G401 (cell line): ENCODE data around the gene ZNF467. TPM values are rescaled to one million over a fixed set of nuclear protein-coding genes. Genes with fewer than 3 reads are reported as not detected.
A peak's percentile ranks its signal among the peaks of the same experiment; 100 is the strongest.

Experiments
- DNase-seq: peaks from one replicate; pipeline ENCODE4 v3.0.0-alpha.2; 2015; ENCODE audit warnings: low spot score
- in situ Hi-C: cut with HindIII; loops from 2 replicates; pipeline ENCODE4 v1.10.0; 2016; ENCODE audit warnings: low sequenced_read_pairs, mixed read lengths
- total RNA-seq: library from RNA; depleted of rRNA; stranded (reverse); fragments of >200 nt; shearing (Covaris generic); gene quantifications from 2 replicates; pipeline ENCODE4 v1.2.3, GENCODE V29; 2014

The ZNF467 gene
- total RNA-seq, 1 experiment from 2014 or later = 9.8 TPM

DNA sequence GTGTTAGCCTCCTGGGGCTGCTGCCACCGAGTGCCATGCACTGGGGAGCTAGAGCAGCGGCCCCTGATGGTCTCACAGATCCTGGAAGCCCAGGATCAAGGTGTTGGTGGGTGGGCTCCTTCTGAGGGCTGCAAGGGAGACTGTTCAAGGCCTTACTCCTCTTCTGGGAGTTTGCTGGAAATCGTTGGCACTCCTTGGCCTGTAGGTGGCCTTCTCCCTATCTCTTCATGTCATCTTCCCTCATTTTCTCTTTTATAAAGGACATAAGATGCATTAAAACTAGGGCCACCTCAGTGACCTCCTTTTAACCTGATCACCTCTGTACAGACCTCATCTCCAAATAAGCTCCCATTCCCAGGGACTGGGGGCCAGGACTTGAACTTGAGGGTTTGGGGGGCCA, 37.8 kb upstream of the ZNF467 start:
- in situ Hi-C loops = no loop called here
- no peak for DNase-seq

DNA sequence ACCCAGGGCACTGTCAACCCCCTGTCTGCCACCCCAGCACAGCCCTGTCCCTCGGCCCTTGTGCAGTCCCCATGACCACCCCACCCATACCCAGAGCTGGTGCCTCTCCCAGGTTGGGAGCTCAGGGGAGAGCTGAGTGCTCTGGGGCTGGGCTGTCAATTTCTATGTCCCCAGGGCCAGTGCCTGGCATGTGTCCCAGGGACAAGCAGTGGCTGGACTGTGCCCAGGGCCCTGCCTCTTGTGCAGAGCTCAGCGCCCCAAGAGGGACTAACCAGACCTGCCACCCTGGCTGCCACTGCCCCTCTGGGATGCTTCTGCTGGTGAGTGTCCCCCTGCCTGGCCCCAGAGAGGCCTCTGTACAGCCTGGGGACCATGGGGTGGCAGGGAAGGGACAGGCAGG, 35.8 kb upstream of the ZNF467 start:
- no peak for DNase-seq
- in situ Hi-C loops = no loop called here

DNA sequence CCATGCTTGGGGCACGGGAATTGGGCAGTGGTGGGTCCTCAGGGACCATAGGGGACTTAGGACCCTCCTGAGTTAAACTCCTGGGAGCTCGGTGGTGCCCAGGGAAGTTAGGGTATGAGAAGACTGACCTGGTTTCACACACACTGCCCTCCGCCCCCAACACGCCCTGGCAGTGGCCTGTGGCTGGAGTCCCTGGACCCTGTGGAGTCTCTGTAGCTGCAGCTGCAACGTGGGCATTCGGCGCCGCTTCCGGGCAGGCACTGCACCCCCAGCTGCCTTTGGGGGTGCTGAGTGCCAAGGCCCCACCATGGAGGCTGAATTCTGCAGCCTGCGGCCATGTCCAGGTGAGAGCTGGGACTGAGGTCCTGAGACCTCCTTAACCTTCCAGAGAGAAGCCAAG, 34.9 kb upstream of the ZNF467 start:
- DNase-seq = no peak
- in situ Hi-C loops = no loop called here

DNA sequence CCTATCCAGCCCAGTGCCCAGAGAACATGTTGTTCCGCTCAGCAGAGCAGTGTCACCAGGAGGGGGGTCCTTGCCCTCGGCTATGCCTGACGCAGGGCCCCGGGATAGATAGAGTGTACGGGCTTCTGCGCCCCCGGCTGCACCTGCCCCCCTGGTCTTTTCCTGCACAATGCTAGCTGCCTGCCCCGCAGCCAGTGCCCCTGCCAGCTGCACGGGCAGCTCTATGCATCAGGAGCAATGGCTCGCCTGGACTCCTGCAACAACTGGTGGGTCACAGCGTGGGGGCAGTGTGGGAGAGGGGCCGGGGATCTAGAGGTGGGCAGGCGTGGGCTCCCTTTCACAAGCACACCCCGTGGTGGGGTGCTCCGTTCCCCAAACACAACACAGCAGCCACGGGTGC, 33.3 kb upstream of the ZNF467 start:
- in situ Hi-C loops = no loop called here
- no peak for DNase-seq

DNA sequence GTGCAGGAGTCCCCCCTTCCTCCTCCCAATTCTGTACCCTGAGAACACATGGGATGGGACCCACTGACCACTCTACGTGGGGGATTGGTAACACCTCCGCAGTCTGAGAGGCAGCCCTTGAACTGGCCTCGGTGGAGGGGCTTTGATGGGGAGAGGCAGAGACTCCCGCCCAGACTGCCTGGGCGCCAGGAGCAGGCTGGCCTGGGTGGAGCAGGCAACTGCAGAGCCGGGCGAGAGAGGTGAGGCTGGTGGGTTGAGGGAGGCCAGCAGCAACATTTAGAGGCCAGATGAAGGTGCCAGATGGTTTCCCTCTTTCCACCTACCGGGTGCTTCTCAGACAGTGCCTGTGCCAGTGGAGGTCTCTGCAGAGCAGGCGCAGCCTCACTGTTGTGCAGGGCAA, 30.7 kb upstream of the ZNF467 start:
- in situ Hi-C loops = no loop called here
- peak; percentile 17 for DNase-seq

DNA sequence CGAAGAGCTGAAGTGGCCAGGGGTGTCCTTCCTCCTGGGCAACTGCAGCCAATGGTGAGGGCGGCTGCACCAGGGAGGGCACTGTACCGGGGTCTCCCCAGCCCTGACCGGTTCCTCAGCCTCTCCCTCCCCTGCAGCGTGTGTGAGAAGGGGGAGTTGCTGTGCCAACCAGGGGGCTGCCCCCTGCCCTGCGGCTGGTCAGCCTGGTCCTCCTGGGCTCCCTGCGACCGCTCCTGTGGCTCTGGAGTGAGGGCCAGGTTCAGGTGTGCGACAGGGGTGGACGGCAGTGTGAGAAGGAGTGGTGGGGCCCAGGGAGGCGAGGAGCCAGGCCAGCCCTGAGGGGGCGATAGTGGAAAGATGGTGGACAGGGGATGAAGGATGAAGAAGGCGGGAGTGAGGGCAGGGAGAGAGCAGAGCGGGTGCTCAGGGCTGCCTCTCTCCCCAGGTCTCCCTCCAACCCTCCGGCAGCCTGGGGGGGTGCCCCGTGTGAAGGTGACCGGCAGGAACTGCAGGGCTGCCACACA, 30.2 kb upstream of the ZNF467 start:
- in situ Hi-C loops = no loop called here
- no peak for DNase-seq

DNA sequence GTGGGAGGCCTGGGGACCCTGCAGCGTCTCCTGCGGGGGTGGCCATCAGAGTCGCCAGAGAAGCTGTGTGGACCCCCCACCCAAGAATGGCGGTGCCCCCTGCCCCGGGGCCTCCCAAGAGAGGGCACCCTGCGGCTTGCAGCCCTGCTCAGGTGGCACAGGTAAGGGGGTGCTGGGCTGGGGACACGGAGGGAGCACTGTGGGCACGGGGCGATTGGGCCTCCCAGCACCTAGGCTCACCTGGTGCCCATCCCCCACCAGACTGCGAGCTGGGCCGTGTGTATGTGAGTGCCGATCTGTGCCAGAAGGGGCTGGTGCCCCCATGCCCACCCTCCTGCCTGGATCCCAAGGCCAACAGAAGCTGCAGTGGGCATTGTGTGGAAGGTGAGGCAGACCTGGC, 29.6 kb upstream of the ZNF467 start:
- in situ Hi-C loops = no loop called here
- DNase-seq = no peak

DNA sequence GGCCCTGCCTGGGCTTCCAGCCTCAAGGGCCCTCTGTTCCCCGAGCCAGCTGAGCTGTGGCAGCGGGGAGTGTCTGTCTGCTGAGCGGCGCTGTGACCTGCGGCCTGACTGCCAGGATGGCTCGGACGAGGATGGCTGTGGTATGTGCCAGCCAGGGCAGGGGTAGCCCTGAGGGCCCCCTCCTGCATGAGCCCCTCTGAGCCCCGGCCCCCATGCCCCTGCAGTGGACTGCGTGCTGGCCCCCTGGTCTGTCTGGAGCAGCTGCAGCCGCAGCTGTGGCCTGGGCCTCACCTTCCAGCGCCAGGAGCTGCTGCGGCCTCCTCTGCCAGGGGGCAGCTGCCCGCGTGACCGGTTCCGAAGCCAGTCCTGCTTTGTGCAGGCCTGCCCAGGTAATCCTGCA, 28.4 kb upstream of the ZNF467 start:
- in situ Hi-C loops = no loop called here

DNA sequence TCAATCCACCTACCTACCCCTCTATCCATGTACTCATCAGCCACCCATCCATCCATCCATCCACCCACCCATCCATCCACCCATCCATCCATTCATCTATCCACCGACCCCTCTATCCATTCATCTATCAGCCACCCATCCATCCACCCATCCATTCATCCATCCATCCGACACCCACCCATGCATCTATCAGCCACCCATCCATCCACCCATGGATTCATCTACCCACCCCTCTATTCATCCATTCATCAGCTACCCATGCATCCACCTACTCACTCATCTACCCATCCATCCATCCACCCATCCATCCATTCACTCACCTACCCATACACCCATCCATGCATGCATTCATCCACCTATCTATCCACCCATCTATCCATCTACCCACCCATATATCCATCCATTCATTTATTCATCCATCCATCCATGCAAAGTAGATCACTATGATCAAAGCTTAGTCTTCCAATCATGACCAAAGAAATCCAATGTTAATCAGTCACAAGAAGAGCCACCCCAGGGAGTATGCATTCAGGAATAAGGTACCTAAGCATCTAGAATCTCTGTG, 27.7 kb upstream of the ZNF467 start:
- in situ Hi-C loops = no loop called here
- no peak for DNase-seq

More for the DNA sequence above, 28.4 kb upstream of the ZNF467 start:
- no peak for DNase-seq

DNA sequence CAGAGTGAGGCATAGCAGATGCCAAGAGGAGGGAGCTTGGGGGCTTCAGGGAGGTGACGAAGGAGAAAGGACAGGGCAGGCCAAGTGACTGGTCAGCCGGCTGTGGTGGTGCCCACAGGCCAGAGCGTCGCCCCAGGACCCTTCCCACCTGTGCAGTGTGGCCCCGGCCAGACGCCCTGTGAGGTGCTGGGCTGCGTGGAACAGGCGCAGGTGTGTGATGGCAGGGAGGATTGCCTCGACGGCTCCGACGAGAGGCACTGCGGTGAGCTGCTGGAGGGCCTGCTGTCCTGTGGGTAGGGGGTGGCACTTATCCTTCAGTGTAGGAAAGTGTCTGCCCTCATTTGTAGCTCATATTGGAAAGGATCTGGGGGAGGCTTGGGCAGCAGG, 26.8 kb upstream of the ZNF467 start:
- in situ Hi-C loops = no loop called here
- no peak for DNase-seq

DNA sequence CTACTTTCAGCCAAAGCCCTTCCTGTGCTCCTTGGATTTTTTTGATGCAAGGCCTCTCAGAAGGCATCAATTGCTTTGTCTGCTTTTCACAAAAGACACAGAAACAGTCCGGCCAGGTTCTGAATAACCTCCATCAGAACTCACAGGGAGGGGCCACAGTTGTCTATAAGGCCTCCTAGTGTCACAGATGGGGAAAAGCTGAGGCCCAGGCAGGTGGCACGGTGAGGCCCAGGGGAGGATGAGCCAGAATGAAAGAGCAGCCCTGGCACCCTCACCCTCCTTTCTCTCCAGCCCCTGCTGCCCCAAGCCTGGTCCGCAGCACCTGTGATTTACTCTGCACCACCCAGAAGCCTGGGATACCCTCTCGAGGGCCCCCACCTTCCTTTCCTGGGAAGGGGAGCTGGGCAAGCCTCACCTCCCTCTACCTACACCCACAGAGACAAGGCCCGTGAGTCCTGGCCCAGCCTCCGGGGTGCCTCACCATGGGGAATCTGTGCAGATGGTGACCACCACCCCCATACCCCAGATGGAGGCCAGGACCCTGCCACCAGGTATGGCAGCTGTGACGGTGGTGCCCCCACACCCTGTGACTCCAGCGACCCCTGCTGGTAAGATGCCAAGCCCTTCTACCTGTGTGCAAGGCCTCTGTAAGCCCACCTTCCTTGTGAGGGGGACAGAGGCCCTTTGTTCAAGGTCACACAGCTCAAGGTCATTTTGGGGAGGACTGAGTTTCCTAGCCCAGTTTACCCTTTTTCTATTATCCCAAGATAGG, 26.2 kb upstream of the ZNF467 start:
- DNase-seq = no peak
- in situ Hi-C loops = no loop called here

DNA sequence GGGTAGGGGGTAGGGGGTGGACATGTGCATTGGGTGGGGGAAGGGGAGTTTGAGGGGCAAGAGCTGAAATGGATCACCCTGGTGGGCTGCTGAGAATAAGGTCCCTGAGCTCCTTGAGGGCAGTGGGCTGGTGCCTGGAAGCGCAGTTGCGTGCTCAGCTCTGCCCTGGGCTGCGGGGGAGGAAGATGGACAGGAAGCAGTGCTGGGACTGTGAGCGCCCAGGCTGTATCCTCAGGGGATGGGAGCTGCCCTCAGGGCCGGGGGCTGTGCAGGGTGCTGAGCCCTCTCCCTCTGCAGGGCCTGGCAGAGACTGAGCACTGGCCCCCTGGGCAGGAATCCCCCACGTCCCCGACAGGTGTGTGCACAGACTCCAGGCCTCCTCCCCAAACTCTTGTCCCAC, 24.4 kb upstream of the ZNF467 start:
- no peak for DNase-seq
- in situ Hi-C loops = no loop called here

DNA sequence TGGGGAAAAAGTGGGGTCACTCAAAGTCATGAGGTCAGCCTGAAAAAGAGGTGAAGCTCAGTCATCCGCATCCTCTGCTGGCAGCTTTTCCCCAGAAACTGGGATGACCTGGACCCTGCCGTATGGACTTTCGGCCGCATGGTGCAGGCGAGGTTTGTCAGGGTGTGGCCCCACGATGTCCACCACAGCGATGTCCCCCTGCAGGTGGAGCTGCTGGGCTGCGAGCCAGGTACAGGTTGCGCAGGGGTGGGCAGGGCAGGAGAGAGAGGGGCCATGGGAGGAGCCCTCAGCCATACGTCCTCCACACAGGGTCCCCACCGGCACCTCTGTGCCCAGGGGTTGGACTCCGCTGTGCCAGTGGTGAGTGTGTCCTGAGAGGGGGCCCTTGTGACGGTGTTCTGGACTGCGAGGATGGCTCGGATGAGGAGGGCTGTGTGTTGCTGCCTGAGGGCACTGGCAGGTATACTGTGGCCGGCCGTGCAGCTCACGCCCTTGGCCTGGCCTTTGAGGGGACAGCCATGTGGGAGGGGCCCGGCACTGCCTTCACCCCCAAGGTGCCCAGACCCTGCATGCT, 23.0 kb upstream of the ZNF467 start:
- in situ Hi-C loops = no loop called here
- DNase-seq = no peak

DNA sequence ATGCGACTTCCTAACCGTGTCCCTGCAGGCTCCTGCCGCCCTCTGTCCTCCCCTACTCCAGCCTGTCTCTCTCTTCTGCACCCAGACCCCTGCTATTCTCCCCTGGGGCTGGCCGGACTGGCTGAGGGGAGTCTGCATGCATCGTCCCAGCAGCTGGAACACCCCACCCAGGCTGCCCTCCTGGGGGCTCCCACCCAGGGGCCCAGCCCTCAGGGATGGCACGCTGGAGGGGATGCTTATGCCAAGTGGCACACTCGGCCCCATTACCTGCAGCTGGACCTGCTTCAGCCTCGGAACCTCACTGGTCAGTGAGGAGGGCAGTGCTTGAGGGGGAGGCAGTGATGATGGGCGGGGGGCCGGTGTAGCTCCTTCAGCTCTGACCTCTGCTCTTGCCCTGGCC, 21.7 kb upstream of the ZNF467 start:
- no peak for DNase-seq
- in situ Hi-C loops = no loop called here

DNA sequence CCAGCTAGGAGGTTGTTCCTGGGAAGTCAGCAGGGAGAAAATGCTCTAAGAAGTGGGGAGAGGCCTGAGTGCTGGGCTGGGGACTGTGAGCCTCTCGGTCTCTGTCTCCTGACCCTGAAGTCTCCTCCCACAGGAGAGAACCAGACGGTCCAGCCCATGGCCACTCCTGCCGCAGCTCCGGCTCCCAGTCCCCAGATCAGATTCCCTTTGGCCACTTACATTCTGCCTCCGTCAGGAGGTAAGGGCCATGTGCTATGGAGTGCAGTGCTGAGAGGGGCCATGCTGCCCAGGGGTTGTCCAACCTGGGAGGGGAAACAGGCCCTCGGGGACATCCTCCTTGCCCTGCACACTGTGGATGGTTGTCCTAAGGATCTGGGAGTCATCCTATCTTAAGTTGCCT, 21.3 kb upstream of the ZNF467 start:
- DNase-seq = no peak
- in situ Hi-C loops = no loop called here

DNA sequence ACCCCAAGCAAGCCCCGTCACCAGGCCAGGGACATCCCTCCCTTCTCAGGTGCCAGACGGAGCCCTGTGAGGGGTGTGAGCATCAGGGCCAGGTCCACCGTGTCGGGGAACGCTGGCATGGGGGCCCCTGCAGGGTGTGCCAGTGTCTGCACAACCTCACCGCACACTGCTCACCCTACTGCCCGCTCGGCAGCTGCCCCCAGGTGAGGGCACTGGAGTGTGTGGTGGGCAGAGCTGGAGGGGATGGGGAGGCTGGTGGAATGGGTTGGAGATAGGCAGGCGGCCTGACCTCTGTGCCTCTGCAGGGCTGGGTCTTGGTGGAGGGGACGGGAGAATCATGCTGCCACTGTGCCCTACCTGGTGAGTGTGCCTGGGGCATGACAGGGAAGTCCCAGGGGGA, 19.9 kb upstream of the ZNF467 start:
- in situ Hi-C loops = no loop called here
- no peak for DNase-seq

DNA sequence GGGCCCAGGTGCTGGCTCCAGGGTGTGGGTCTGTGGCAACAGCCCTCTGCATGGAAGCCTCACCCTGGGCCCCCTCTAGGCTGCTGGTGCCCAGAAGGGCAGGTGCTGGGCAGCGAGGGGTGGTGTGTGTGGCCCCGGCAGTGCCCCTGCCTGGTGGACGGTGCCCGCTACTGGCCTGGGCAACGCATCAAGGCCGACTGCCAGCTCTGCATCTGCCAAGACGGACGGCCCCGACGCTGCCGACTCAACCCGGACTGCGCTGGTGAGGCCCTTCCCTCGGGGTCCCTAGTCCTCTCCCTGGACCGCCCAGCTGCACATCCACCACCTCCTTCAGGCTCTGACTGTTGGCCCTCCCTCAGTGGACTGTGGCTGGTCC, 18.8 kb upstream of the ZNF467 start:
- in situ Hi-C loops = no loop called here

DNA sequence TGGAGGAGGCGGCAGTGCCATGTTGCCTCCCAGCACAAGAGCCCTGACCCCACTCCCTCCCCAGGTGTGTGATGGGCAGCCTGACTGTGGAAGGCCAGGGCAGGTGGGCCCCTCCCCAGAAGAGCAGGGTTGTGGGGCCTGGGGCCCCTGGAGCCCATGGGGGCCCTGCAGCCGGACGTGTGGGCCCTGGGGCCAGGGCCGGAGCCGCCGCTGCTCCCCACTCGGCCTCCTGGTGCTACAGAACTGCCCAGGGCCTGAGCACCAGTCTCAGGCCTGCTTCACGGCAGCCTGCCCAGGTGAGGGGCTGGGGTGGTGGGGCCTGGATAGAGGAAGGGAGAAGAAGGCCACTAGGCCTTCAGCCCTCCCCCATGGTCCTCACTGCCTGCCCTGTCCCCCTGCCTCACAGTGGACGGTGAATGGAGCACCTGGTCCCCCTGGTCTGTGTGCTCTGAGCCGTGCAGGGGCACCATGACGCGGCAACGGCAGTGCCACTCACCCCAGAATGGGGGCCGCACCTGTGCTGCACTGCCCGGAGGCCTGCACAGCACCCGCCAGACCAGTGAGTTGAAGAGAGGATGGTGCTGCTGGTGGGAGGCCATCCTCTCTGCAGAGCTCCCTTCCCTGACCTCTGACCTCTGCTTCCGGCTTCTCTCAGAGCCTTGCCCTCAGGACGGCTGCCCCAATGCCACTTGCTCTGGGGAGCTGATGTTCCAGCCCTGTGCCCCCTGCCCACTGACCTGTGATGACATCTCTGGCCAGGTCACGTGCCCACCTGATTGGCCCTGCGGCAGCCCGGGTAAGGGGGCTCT, 18.2 kb upstream of the ZNF467 start:
- in situ Hi-C loops = no loop called here
- DNase-seq = no peak

More for the DNA sequence above, 18.8 kb upstream of the ZNF467 start:
- no peak for DNase-seq

DNA sequence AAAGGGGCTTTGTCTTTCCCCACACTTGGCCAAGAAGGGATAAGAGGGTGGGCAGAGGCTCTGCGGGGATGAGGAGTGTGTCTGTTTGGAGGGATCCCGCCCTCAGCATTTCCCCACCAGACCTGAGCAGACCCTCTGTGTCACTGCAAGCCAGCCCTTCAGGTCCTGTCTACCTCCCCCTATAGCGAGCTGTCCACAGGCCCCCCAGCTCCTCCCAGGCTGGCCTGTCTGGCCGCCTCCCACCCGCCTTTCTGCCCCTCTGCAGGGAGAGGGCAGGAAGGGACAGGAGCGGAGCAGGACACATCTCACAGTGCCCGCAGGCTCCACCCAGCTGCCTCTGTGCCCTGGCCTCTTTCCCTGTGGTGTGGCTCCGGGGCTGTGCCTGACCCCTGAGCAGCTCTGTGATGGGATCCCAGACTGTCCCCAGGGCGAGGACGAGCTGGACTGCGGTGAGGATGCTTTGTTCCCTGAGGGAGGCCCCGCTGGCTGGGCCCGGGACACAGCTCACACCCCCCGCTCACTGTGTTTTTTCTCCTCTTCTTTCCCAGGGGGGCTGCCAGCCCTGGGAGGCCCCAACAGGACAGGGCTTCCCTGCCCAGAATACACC, 17.5 kb upstream of the ZNF467 start:
- DNase-seq = no peak
- in situ Hi-C loops = no loop called here

DNA sequence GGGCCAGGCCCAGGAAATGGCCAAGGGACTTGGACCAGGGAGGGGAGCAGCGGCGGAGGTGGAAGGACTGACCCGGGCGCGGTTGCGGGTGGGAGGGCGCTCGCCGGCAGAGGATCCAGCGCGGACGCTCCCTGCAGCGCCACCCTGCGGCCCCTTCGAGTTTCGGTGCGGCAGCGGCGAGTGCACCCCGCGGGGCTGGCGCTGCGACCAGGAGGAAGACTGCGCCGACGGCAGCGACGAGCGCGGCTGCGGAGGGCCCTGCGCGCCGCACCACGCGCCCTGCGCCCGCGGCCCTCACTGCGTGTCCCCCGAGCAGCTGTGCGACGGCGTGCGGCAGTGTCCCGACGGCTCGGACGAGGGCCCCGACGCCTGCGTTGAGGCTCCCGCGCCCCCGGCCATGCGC, 16.8 kb upstream of the ZNF467 start:
- DNase-seq = no peak
- in situ Hi-C loops = no loop called here
